HCT116 (cell line): Measurements from ENCODE around the gene LSAMP.

ENCODE experiments used
- POLR2A ChIP-seq: IDR thresholded peaks from 2 replicates; pipeline ENCODE4 v1.7.0; 2011; ENCODE audit warnings: borderline replicate concordance; ENCODE audit not compliant: insufficient read depth, insufficient read length; ENCODE audit errors: extremely low read depth
- TCF7L2 ChIP-seq: IDR thresholded peaks from 2 replicates; pipeline ENCODE4 v1.7.0; 2011; ENCODE audit warnings: borderline replicate concordance, inconsistent platforms; ENCODE audit not compliant: insufficient read depth, insufficient read length; ENCODE audit errors: extremely low read depth

DNA sequence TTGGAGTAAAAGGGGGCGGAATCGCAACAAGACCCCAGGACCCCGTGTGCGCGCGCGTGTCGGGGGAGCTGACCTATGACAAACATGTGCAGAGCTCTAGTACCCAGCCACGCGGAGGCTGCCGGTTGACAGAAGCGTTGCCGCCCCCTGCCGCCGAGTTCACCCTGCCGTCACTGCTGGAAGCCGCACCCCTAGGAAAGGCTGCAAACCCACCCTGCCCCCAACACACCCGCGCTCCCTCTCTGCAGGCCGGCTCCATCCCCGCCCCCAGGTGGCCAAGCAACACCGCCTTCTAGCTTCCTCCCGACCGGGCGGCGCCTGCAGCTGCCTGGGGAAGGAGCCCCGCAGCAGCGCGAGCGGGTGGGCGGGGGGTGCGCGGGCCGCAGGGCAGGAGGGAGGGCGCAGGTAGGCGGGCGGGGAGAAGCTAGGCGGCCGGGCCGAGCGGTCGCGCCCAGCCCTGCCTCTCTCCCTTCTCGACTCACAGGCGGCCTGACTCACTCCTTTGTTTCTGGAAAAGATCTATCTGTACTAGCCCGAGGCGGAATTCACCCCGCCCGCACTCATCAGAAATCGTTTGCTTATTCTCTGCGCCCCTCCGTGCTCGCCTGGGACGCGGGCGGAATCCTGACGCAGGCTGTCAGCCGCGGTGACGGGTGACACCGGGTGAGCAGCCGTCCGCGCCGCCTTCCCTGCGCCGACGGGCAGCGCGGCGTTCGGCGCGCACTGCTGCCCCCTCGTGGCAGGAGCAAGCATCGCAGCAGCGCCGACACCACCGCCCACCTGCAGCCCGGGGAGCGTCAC, 661.1 kb downstream of the LSAMP start:
- no peak for TF ChIP-seq POLR2A
- TF ChIP-seq TCF7L2, result peak; percentile 9
